Adrenal gland (tissue), 19 donors: ENCODE results near the gene ERICH6B. TPM values are rescaled to one million over a fixed set of nuclear protein-coding genes. Genes with fewer than 3 reads are reported as not detected.
"Not testable (repeated sequence)": the region's sequence is repeated elsewhere in the genome, so short reads cannot be mapped to it uniquely, and the experiment has no call there.

Experiments
- DNase-seq, 7 donors: peaks; one replicate each; pipeline ENCODE4 v3.0.0-alpha.2; 2019 to 2020
- H3K27ac ChIP-seq, 5 donors: fragments of 200-600 bp; sonication (generic) in 4 of 5; 1 replicate in 3 of 5; 2 replicates in 2 of 5; pipeline versions ENCODE4 v1.5.1 to v1.8.0; 2016 to 2020; ENCODE audit warnings: mild to moderate bottlenecking in 1 of 5
- H3K27me3 ChIP-seq: fragments of 200-600 bp; 2 replicates; pipeline ENCODE4 v1.8.0; 2021
- H3K36me3 ChIP-seq, 2 donors: fragments of 200-600 bp; replicated peaks in 1 of 2; 1 replicate in 1 of 2; 2 replicates in 1 of 2; pipeline versions ENCODE4 v1.5.1 to v1.8.0; 2018 to 2022
- H3K4me1 ChIP-seq, 2 donors: fragments of 200-600 bp; replicated peaks in 1 of 2; 1 replicate in 1 of 2; 2 replicates in 1 of 2; pipeline versions ENCODE4 v1.5.1 to v1.8.0; 2018 to 2021
- H3K4me3 ChIP-seq, 4 donors: fragments of 200-600 bp; sonication (generic) in 3 of 4; one replicate each; pipeline ENCODE4 v1.5.1; 2016 to 2018
- H3K9me3 ChIP-seq, 3 donors: fragments of 200-600 bp; sonication (generic) in 1 of 3; replicated peaks in 1 of 3; 1 replicate in 2 of 3; 2 replicates in 1 of 3; pipeline versions ENCODE4 v1.5.1 to v1.8.0; 2016 to 2021
- POLR2A ChIP-seq, 2 donors: fragments of 450-650 bp; IDR thresholded peaks; one replicate each; pipeline ENCODE4 v1.6.1; 2017; ENCODE audit warnings: antibody characterized with exemption in 2 of 2, mild to moderate bottlenecking in 2 of 2, moderate library complexity in 1 of 2
- WGBS, 4 donors: extraction: QIAGEN DNeasy Blood & Tissue Kit in 2 of 4; methylation state at CpG; one replicate each; pipeline versions ENCODE4 v1.1.5 to v1.1.7; 2013 to 2017; 5-methylcytosine and 5-hydroxymethylcytosine counted together
- intact Hi-C, 2 donors: fragments of 100-400 bp; cut with DNase I; formaldehyde crosslinking; loops; one replicate each; pipeline versions ENCODE4 v1.14.1 to v1.15.0; 2022 to 2023
- long read RNA-seq, 10 donors: library from polyadenylated mRNA in 3 of 10; unstranded in 2 of 10; stranded (forward) in 1 of 10; transcript quantifications; one replicate each; pipeline ENCODE4 v2.0.0 and lab custom pipeline, GENCODE V29; 2021 to 2026
- polyA plus RNA-seq, 3 donors: library from polyadenylated mRNA; stranded (reverse); fragments of 200-250 nt in 2 of 3; fragments of 350-450 nt in 1 of 3; fragmentation: Illumina TruSeq in 1 of 3; extraction: RNeasy Lipid Tissue Mini Kit (QIAGEN cat#74804) in 1 of 3; gene quantifications; one replicate each; pipeline ENCODE4 v1.2.3, GENCODE V29; 2013 to 2014
- total RNA-seq, 9 donors: library from RNA; depleted of rRNA in 4 of 9; stranded (reverse); fragments of >200 nt in 4 of 9; fragments of 120-200 nt in 1 of 9; fragmentation: NEBNext Ultra II Directional in 1 of 9; extraction: Animal tissue kit (Norgen Biotek cat#: 25700) in 1 of 9; gene quantifications; one replicate each; pipeline versions ENCODE4 v1.1.0 to v1.2.4, GENCODE V29; 2013 to 2023
- TF ChIP-seq, protein P1 (sequence below), 6 experiments: fragments of 450-650 bp in 4 of 6; fragments of 200-600 bp in 2 of 6; sonication (generic) in 1 of 6; IDR thresholded peaks; 1 replicate in 5 of 6; 2 replicates in 1 of 6; pipeline versions ENCODE4 v1.5.1 to v1.8.0; 2016 to 2021; ENCODE audit warnings: antibody characterized with exemption in 6 of 6, mild to moderate bottlenecking in 2 of 6, moderate library complexity in 1 of 6
- donor health status: healthy with polysubstance abuse.
- donor health status: Bipolar disorder and iron deficiency.
- donor health status: DM: yes; HTN: yes; CAD: no.
- donor health status: DM: no; HTN: no; CAD: no.
- donor health status: DM: no; HTN: no; CAD: no.
- donor health status: DM: yes; HTN: yes; CAD: no.

ERICH6B gene
- under 1 TPM in 1 of 9 donors, not detected in 8; 0.06 TPM for total RNA-seq
- not detected for polyA plus RNA-seq
- long read RNA-seq, donor 1: 0 reads
- long read RNA-seq, donor 2: 0 reads
- long read RNA-seq, donor 3: 0 reads
- long read RNA-seq, donor 4: 0 reads
- long read RNA-seq, donor 5: 0 reads
- long read RNA-seq, donor 6: 0 reads
- long read RNA-seq, donor 7: 0 reads
- long read RNA-seq, donor 8: 0 reads
- long read RNA-seq, donor 9: 0 reads
- long read RNA-seq, donor 10: 0 reads

DNA sequence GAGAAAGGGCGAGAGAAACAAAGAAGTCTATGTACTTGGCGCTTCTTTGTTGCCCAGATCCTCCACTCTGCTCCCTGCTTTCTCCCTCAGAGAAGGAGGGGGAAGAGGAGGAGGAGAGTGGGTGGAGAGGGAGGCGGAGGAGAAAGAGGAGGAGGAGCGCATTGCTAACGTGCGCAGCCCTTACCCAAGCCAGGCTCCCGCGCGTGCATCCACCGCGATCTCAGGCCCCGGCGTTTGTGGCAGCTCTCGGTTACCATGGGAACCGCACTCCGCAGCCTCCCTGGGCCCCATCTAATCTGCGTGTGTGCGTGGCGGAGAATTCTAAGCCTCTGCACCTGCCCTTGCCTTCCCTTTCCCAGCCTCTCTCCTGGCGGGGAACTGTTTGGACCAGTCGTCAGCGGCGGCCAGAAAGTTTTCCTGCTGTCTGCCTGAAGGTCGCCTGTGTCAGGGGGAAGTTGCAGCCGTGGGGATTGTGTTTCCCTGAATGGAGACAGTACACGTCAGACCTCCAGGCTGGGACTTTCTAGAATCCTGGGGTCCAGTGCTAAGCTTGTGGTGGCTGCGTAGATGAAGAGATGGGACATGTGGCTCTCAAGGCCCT lies at the start of gene ERICH6B:
TSS of gene ERICH6B (minus strand) at position 239 of the 601 bp plus-strand sequence. CDS start 18,734 bp downstream, outside the sequence.
- TF ChIP-seq, protein P1, sequence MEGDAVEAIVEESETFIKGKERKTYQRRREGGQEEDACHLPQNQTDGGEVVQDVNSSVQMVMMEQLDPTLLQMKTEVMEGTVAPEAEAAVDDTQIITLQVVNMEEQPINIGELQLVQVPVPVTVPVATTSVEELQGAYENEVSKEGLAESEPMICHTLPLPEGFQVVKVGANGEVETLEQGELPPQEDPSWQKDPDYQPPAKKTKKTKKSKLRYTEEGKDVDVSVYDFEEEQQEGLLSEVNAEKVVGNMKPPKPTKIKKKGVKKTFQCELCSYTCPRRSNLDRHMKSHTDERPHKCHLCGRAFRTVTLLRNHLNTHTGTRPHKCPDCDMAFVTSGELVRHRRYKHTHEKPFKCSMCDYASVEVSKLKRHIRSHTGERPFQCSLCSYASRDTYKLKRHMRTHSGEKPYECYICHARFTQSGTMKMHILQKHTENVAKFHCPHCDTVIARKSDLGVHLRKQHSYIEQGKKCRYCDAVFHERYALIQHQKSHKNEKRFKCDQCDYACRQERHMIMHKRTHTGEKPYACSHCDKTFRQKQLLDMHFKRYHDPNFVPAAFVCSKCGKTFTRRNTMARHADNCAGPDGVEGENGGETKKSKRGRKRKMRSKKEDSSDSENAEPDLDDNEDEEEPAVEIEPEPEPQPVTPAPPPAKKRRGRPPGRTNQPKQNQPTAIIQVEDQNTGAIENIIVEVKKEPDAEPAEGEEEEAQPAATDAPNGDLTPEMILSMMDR (IDR thresholded peaks at IDR 0.05): no peak
- no peak for TF ChIP-seq POLR2A (IDR thresholded peaks at IDR 0.05)

DNA sequence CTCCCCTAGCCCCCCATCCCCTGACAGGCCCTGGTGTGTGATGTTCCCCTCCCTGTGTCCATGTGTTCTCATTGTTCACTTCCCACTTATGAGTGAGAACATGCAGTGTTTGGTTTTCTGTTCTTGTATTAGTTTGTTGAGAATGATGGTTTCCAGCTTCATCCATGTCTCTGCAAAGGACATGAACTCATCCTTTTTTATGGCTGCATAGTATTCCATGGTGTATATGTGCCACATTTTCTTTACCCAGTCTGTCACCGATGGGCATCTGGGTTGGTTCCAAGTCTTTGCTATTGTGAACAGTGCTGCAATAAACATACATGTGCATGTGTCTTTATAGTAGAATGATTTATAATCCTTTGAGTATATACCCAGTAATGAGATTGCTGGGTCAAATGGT lies 47.4 kb upstream of the ERICH6B start:
- not testable (repeated sequence) for H3K9me3 ChIP-seq
- 88 to 100% (median 95%) methylated on average over 1 of the region's 1 CpG for WGBS, 4 donors

More for the DNA sequence above, at the start of gene ERICH6B:
- no peaks in the 10 kb centered on the region for H3K27me3 ChIP-seq
- no peak within 1 kb of the TSS for H3K27ac ChIP-seq
- DNase-seq: peak in 6 of 7 donors; percentile 21 to 76 (median 26)
- WGBS, 4 donors: 2 to 5% (median 4%) methylated on average over 21 to 27 of the region's 27 CpGs
- no peak within 1 kb of the TSS for H3K4me3 ChIP-seq
- intact Hi-C loops: no loop called here
- no peaks in the 10 kb centered on the region for H3K4me1 ChIP-seq
- no peaks in the 10 kb centered on the region for H3K36me3 ChIP-seq
- H3K9me3 ChIP-seq: no peaks in the 10 kb centered on the region

DNA sequence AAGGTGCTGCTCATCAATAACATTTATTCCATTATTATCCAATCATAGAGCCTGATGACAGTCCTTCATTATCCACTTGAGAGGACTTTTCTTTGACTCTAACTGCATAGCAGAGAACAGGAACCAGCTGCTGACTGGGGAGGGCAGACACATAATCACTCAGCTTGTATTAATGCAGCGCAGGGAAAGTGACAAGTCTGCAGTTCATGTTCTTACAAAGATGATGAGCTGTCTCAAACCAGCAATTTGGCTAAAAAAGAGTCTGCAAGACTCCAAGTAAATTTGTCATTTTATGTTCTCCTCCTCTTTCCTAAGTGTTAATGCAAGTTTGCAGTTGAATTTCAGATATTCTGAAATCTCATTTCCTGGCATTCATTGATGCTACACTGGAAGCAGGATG lies 46.6 kb upstream of the ERICH6B start:
- H3K27ac ChIP-seq: no peak overlapping the region
- intact Hi-C loops: no loop called here
- no peaks in the 10 kb centered on the region for H3K36me3 ChIP-seq
- no peak overlapping the region for H3K4me3 ChIP-seq
- H3K9me3 ChIP-seq: no peaks in the 10 kb centered on the region
- no peaks in the 10 kb centered on the region for H3K4me1 ChIP-seq
- 56 to 71% (median 66%) methylated on average over 1 of the region's 1 CpG for whole genome bisulfite sequencing, 4 donors
- TF ChIP-seq, protein P1 (IDR thresholded peaks at IDR 0.05): no peak
- TF ChIP-seq POLR2A (IDR thresholded peaks at IDR 0.05): no peak
- DNase-seq: no peak
- no peaks in the 10 kb centered on the region for H3K27me3 ChIP-seq

More for the DNA sequence above, 47.4 kb upstream of the ERICH6B start:
- H3K36me3 ChIP-seq, H3K4me1 ChIP-seq, DNase-seq, H3K27me3 ChIP-seq, intact Hi-C loops, H3K4me3 ChIP-seq, H3K27ac ChIP-seq: not testable (repeated sequence)

DNA sequence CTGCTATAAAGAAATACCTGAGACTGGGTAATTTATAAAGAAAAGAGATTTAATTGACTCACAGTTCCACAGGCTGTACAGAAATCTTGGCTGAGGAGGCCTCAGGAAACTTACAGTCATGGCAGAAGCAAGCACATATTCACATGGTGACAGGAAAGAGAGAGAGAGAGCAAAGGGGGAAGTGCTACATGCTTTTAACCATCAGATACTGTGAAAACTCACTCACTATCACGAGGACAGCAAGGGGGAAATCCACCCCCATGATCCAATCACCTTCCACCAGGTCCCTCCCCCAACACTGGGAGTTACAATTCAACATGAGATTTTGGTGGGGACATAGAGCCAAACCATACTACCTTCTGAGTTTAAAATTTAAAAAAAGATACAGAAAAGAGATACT lies 44.9 kb upstream of the ERICH6B start:
- H3K4me3 ChIP-seq, H3K36me3 ChIP-seq, intact Hi-C loops, H3K4me1 ChIP-seq, DNase-seq, H3K27me3 ChIP-seq, H3K27ac ChIP-seq, H3K9me3 ChIP-seq: not testable (repeated sequence)
- WGBS, 4 donors: 18 to 42% (median 30%) methylated on average over 1 of the region's 1 CpG

DNA sequence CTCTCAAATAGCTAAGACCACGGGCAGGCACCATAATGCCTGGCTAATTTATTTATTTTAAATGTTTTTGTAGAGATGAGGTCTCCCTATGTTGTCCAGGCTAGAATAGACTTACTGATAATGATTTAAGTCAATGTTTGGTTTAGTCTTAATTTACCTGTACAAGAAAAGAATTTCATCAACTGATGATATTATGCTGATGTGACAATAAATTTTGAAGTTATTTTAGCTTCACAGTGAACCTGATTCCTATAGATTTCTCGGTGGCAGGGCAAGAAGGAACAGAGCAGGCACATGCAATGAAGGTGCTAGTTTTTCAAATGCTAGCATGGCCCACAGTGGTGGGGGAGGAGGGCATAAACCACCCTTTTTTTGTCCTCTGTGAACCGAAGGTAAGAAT lies 44.0 kb upstream of the ERICH6B start:
- TF ChIP-seq POLR2A (IDR thresholded peaks at IDR 0.05): no peak
- TF ChIP-seq, protein P1 (IDR thresholded peaks at IDR 0.05): no peak
- no peaks in the 10 kb centered on the region for H3K27me3 ChIP-seq
- no peak overlapping the region for H3K4me3 ChIP-seq
- intact Hi-C loops: no loop called here
- no peaks in the 10 kb centered on the region for H3K4me1 ChIP-seq
- H3K36me3 ChIP-seq: no peaks in the 10 kb centered on the region
- H3K27ac ChIP-seq: no peak overlapping the region
- WGBS, 4 donors: 68 to 72% (median 70%) methylated on average over 3 of the region's 3 CpGs
- DNase-seq: no peak
- no peaks in the 10 kb centered on the region for H3K9me3 ChIP-seq
